Adrenal gland (tissue), 12 donors: ENCODE results near the gene STPG4. TPM values are rescaled to one million over a fixed set of nuclear protein-coding genes. Genes with fewer than 3 reads are reported as not detected.

ENCODE experiments used
- DNase-seq, 7 donors: peaks; one replicate each; pipeline ENCODE4 v3.0.0-alpha.2; 2019 to 2020
- H3K27ac ChIP-seq, 5 donors: fragments of 200-600 bp; sonication (generic) in 4 of 5; 1 replicate in 3 of 5; 2 replicates in 2 of 5; pipeline versions ENCODE4 v1.5.1 to v1.8.0; 2016 to 2020; ENCODE audit warnings: mild to moderate bottlenecking in 1 of 5
- H3K27me3 ChIP-seq: fragments of 200-600 bp; 2 replicates; pipeline ENCODE4 v1.8.0; 2021
- H3K36me3 ChIP-seq, 2 donors: fragments of 200-600 bp; replicated peaks in 1 of 2; 1 replicate in 1 of 2; 2 replicates in 1 of 2; pipeline versions ENCODE4 v1.5.1 to v1.8.0; 2018 to 2022
- H3K4me1 ChIP-seq, 2 donors: fragments of 200-600 bp; replicated peaks in 1 of 2; 1 replicate in 1 of 2; 2 replicates in 1 of 2; pipeline versions ENCODE4 v1.5.1 to v1.8.0; 2018 to 2021
- H3K4me3 ChIP-seq, 4 donors: fragments of 200-600 bp; sonication (generic) in 3 of 4; one replicate each; pipeline ENCODE4 v1.5.1; 2016 to 2018
- H3K9me3 ChIP-seq, 3 donors: fragments of 200-600 bp; sonication (generic) in 1 of 3; replicated peaks in 1 of 3; 1 replicate in 2 of 3; 2 replicates in 1 of 3; pipeline versions ENCODE4 v1.5.1 to v1.8.0; 2016 to 2021
- POLR2A ChIP-seq, 2 donors: fragments of 450-650 bp; IDR thresholded peaks; one replicate each; pipeline ENCODE4 v1.6.1; 2017; ENCODE audit warnings: antibody characterized with exemption in 2 of 2, mild to moderate bottlenecking in 2 of 2, moderate library complexity in 1 of 2
- WGBS, 4 donors: extraction: QIAGEN DNeasy Blood & Tissue Kit in 2 of 4; methylation state at CpG; one replicate each; pipeline versions ENCODE4 v1.1.5 to v1.1.7; 2013 to 2017; 5-methylcytosine and 5-hydroxymethylcytosine counted together
- intact Hi-C, 2 donors: fragments of 100-400 bp; cut with DNase I; formaldehyde crosslinking; loops; one replicate each; pipeline versions ENCODE4 v1.14.1 to v1.15.0; 2022 to 2023
- polyA plus RNA-seq, 3 donors: library from polyadenylated mRNA; stranded (reverse); fragments of 200-250 nt in 2 of 3; fragments of 350-450 nt in 1 of 3; fragmentation: Illumina TruSeq in 1 of 3; extraction: RNeasy Lipid Tissue Mini Kit (QIAGEN cat#74804) in 1 of 3; gene quantifications; one replicate each; pipeline ENCODE4 v1.2.3, GENCODE V29; 2013 to 2014
- total RNA-seq, 9 donors: library from RNA; depleted of rRNA in 4 of 9; stranded (reverse); fragments of >200 nt in 4 of 9; fragments of 120-200 nt in 1 of 9; fragmentation: NEBNext Ultra II Directional in 1 of 9; extraction: Animal tissue kit (Norgen Biotek cat#: 25700) in 1 of 9; gene quantifications; one replicate each; pipeline versions ENCODE4 v1.1.0 to v1.2.4, GENCODE V29; 2013 to 2023
- TF ChIP-seq, protein P1 (sequence below), 6 experiments: fragments of 450-650 bp in 4 of 6; fragments of 200-600 bp in 2 of 6; sonication (generic) in 1 of 6; IDR thresholded peaks; 1 replicate in 5 of 6; 2 replicates in 1 of 6; pipeline versions ENCODE4 v1.5.1 to v1.8.0; 2016 to 2021; ENCODE audit warnings: antibody characterized with exemption in 6 of 6, mild to moderate bottlenecking in 2 of 6, moderate library complexity in 1 of 6
- donor health status: healthy with polysubstance abuse.
- donor health status: Bipolar disorder and iron deficiency.
- donor health status: DM: yes; HTN: yes; CAD: no.
- donor health status: DM: no; HTN: no; CAD: no.
- donor health status: DM: no; HTN: no; CAD: no.
- donor health status: DM: yes; HTN: yes; CAD: no.

STPG4 gene
- total and polyA plus RNA-seq, 12 donors = 0.24 to 0.28 TPM; not detected in 10

DNA sequence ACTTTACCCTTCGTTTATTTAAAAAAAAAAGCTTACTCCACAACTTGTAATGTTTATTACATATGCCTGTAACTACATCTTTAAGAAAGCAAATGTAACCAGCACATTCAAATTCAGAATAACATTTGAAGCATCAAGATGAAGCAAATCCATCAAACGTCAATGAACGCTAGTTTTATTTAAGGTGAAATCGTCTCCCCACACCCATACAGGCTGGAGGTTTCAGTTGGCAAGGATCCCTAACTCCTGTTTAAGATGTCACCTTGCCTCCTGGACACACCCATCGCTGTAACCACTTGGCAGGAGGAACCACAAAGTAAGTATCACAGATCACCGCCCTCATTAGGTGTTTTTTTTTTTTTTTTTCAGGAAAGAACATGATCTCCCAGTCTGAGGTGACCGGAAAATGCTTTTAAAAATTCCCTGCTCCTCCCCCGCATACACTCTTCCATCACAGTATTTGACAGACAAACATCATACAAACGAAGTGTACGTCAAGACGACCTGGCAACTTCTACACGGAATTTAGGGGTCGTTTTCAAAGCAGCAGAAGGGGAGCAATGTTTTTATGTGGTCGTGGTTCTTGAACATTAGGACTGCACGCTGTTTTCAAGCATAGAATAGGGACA, 19.7 kb upstream of the STPG4 start:
- no peaks in the 10 kb centered on the region for H3K27me3 ChIP-seq
- no peaks in the 10 kb centered on the region for H3K9me3 ChIP-seq
- peak; percentile 44 to 77 (median 60) for DNase-seq
- TF ChIP-seq POLR2A (IDR thresholded peaks at IDR 0.05) = no peak
- TF ChIP-seq, protein P1, sequence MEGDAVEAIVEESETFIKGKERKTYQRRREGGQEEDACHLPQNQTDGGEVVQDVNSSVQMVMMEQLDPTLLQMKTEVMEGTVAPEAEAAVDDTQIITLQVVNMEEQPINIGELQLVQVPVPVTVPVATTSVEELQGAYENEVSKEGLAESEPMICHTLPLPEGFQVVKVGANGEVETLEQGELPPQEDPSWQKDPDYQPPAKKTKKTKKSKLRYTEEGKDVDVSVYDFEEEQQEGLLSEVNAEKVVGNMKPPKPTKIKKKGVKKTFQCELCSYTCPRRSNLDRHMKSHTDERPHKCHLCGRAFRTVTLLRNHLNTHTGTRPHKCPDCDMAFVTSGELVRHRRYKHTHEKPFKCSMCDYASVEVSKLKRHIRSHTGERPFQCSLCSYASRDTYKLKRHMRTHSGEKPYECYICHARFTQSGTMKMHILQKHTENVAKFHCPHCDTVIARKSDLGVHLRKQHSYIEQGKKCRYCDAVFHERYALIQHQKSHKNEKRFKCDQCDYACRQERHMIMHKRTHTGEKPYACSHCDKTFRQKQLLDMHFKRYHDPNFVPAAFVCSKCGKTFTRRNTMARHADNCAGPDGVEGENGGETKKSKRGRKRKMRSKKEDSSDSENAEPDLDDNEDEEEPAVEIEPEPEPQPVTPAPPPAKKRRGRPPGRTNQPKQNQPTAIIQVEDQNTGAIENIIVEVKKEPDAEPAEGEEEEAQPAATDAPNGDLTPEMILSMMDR (IDR thresholded peaks at IDR 0.05) = no peak
- 1 to 2% (median 1%) methylated on average over 14 to 15 of the region's 15 CpGs for WGBS, 4 donors
- peaks cover 35 to 53% of the 10 kb centered on the region in 2 donors for H3K4me1 ChIP-seq
- peaks cover 0 to 5% of the 10 kb centered on the region in 2 donors for H3K36me3 ChIP-seq
- H3K4me3 ChIP-seq = peak overlapping the region; percentile 53 to 93 (median 78)
- intact Hi-C loops = no loop called here
- H3K27ac ChIP-seq = peak overlapping the region; percentile 43 to 99 (median 96)

DNA sequence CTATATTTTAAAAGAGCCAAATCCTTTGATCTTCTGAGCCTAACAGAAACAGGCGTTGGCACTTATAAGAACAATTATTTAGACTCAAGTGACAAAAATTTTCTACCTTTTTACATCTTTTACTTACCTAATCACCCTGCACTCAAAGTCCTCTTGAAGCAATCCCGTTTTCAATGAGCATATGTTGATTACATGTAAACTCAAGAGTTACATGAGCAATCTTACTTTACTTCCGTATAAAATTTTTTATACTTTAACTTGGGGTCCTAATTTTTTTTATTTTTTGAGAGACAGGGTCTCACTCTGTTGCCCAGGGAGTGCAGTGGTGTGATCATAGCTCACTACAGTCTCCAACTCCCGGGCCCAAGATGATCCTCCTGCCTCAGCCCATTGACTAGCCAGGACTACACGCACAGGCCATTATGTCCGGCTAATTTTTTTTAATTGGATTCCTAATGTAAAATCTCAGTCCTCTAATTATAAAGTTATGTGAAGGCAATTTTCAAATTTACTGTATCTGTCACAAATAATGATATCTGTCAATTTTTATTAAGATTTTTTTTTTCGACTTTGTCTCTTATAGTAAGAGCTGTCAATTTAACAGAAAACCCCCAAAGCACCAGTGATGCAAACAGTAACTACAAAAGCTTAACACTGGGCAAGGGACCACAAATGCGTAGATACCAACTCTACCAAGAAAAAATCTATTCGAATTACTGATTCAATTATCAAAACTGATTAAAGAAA, 19.1 kb upstream of the STPG4 start:
- peaks cover 40 to 60% of the 10 kb centered on the region in 2 donors for H3K4me1 ChIP-seq
- WGBS, 4 donors = 11 to 14% (median 13%) methylated on average over 9 of the region's 9 CpGs
- H3K27me3 ChIP-seq = no peaks in the 10 kb centered on the region
- H3K36me3 ChIP-seq = peaks cover 0 to 10% of the 10 kb centered on the region in 2 donors
- TF ChIP-seq, protein P1 (IDR thresholded peaks at IDR 0.05) = no peak
- no peak for TF ChIP-seq POLR2A (IDR thresholded peaks at IDR 0.05)
- peak overlapping the region in 1 of 4 donors; percentile 93 for H3K4me3 ChIP-seq
- no peaks in the 10 kb centered on the region for H3K9me3 ChIP-seq
- no peak for DNase-seq
- H3K27ac ChIP-seq = peak overlapping the region in 3 of 5 donors; percentile 95 to 99 (median 96)
- intact Hi-C loops = no loop called here

DNA sequence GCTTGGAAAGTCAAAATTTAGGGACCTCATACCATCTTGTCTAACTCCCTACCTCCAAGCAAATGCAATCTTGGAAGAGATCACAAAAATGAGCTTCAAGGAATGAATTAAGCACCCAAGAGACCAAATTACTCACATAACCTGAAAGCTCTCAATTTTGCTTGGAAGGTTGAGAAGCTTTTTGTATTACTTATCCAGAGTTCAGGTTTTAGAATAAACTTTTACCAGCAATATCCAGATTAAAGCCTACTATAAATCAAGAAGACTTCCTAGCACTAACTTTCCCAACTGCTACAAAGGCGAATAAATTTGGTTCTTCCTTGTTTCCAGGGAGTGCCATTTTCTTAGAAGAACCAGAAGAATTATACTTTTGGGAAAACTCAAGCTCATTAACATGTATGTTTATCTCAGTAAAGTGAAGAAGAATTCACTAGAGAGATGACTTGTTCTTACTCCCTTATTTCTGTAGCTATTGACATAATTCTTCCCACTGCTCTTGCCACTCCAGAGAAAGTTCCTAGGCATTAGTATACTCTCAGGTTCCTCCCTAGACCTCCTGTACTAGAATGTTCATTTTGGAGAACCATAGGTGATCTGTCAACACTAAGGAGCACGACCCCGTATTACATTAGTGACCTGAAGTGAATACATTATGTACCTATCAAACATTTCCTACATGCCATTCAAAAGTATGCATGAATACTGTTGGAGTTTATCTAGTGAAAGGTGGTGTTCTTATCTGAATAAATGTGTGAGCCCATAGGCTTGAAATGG, 18.0 kb upstream of the STPG4 start:
- peaks cover 0 to 20% of the 10 kb centered on the region in 2 donors for H3K36me3 ChIP-seq
- intact Hi-C loops = no loop called here
- H3K4me3 ChIP-seq = peak overlapping the region in 1 of 4 donors; percentile 93
- no peaks in the 10 kb centered on the region for H3K27me3 ChIP-seq
- DNase-seq = no peak
- no peaks in the 10 kb centered on the region for H3K9me3 ChIP-seq
- H3K4me1 ChIP-seq = peaks cover 42 to 66% of the 10 kb centered on the region in 2 donors
- TF ChIP-seq, protein P1 (IDR thresholded peaks at IDR 0.05) = no peak
- TF ChIP-seq POLR2A (IDR thresholded peaks at IDR 0.05) = no peak
- 35 to 39% (median 37%) methylated on average over 3 of the region's 3 CpGs for WGBS, 4 donors
- peak overlapping the region in 3 of 5 donors; percentile 45 to 99 (median 45) for H3K27ac ChIP-seq
